Measurements from ENCODE around the gene HIVEP2.

The HIVEP2 gene

DNA sequence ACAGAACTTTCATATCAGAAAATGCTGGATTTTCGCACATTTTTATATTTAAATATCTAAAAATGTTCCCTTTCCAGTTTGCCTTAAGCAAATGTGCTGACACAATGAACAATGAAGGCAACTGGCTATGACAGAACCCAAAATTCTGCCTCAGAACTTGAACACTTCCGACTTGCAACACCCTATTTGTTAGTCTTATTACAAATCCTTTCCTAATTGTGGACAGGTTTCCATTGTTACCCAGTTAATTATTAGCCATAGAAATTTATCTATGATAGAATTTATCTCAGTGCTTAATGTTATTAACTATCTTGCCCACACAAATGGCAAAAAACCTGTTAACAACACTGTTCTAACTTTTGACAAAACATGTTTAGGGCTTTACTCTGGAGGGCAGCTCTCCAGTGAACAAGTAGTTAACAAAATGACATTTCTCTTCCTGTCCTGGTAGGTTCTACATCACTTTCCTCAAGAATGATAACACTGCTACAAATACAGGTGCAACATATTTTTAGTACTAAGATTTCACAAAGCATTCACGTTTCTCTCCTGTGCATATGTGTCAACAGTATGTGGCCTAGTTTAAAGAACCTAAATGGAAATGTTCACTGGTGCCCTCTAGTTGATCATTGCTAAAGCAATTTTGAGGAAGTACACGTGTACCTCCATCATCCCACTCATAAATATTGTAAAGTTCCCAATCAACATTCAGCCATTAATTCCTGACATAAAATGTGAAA lies 58.4 kb downstream of the HIVEP2 start:
- peak; percentile 16 for DNase-seq

DNA sequence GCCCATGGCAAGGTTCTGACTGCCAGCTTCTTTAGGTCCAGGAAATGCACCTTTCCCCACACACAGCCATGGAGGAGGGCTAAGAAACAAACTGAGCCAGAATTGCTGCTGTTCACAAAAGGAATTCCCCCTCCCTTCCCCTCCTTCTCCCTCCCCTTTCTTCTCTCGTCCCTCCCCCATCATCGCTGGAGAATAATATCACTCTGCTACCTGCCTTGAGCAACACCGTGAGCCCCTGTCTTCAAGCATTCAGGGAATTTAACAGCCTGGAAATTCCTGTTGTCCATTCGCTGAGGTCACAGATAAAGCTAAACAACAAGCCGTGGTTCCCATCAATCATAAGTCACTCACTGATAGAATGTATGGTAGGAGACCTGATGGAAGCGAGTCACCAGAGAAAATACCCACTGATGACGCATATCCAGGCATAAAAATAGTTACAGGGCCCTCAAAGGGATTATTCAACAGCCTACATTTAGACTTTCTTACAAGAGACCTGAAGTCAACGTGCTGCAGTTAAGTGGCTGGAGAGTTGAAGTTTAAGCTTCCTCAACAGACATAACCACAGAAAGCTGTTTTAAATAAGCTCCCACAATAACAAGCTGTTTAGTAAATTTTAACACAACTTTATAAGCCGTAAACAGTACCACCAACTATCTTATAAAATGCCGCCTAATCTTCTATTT lies 59.7 kb downstream of the HIVEP2 start:
- peak; percentile 31 for DNase-seq

DNA sequence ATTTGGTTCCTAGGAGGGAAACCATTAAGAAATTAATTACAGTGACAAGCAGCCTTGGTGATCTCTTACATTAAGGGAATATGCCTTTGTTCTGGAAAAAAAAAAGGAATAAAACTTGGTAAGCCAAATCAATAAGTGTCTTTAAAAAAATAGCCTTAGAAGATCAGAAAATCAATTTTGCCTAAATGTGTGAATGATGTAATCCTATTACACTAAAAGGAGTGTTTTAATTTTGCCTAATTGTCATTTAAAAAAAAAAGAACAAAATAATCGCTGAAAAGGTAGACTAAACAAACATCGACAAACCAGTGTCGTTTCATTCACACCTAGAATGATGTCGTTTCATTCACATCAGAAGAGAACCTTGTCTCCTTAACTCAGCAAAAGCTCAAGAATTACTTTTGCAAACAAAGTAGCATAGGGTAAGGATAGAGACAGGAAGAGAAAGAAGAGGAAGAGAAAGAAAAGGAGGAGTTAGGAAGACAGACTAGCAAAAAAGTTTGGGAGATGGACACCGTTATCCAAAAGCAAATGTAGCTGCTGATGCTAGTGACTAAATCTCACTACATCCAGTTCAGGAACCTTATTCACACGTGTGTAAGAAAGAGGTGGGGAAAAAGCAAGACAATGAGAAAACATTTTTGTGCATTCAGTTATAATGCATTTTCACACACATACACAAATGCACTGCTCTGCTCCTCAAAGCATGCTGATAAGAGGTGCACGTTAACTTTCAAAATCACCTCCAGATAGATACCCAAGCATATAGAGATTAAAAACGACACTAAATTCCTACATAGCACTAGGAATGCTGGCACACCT lies 60.6 kb downstream of the HIVEP2 start:
- no peak for DNase-seq

DNA sequence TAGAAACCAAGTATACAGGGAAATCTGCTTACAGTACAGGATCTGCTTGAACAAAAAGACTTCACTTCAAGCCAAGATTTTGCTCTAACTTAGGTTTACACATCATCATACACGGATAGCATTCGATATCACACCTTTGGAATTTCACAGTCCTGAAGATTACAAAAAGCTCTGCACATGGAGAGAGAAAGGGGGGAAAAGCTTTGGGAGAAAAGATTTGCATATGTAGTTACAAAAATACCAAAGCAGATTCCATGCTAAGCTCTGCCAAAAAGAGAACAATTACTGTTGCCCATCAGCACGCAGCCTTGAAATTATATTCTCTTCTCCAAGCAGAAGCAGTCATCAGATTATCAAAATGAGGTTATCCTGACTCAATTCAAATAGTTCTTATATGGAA lies 62.0 kb downstream of the HIVEP2 start:
- no peak for DNase-seq

DNA sequence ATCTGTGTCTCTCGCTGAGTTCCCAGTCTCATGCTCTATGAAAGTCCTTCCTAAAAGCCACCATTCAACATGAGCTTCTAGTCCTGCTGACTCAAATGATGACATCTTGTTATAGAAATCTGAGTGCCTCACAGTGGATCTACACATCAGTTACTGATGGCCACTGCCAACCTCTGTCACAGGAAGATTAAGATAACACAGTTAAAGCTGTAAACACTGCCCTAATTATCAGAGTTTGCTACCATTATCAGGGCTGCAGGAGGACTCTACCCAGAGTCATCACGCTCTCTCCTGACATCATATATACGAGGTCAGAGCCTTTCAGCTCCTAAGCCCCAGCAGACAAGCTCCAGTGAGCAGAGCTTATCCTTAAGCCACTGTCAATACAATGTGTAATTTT lies 63.2 kb downstream of the HIVEP2 start:
- no peak for DNase-seq

DNA sequence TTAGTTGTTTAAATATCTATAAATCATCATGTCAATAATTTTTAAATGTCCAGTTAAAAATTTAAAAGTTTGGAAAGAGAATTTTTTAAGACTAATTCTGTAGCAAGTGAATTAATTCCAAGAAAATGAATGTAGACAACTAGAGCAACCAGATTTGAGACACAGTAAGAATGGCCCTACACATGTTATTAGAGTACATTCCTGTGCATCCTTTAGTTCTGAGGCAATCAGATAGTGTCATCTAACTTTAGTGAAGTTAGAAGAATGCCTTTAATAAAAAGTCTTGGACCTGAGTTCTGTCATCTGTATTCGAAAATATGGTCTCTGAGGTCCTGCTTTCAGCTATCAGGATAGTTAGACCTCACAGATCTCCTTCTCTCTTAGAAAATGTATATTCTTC lies 63.7 kb downstream of the HIVEP2 start:
- no peak for DNase-seq

DNA sequence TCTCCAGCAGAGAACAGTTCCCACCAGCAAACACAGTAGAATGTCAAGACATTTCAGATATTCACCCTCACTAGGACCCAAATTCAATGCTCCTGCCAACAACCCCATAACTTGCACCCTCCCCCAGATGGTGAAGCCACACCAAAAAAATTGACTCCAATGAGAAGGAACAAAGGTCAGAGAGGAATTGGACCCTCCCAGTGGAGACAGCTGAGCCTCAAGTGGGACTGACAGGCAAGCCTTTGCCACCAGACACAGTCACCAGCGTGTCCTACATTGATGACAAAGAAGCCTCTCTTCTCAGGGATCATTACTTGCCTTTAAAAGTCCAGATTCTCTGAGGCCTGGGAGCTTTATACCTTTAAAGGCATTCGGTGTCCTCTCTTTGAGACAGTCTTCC lies 64.8 kb downstream of the HIVEP2 start:
- no peak for DNase-seq

DNA sequence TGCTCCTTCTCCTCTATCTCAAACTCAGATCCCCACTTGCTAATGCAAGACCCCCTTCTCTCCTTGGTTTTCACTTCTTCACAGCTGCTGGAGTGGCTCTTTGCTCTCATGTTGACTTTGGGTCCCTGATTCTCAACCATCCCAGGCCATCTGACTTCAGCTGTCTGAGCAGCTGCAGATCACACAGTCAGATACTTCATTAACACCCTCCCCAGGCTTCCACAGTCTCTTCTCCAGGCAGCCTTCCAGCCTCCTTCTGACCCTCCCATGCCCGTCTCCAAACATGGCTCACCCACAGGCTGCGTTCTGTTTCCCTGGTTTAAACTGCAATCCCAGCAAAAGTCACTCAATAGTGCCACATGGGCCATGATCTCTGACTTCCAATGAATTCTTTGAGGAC lies 65.4 kb downstream of the HIVEP2 start:
- no peak for DNase-seq

DNA sequence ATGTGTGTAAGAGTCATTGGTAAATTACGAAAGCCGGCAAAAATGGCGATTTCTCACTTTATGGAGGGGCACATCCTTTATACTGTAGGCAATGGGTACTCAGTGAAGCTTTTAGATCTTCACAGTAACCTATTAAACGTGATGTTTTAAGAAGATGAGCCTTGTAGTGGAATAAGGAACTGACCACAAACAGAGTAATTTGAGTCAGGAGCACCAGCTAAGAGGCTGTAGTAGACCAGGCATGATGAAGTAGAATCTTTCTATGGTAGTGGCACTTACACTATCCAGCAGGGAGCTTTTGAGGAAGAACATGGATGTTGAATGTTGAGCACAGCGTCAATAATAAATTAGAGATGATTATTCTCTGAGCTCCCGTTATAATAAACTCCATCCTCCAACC lies 65.9 kb downstream of the HIVEP2 start:
- no peak for DNase-seq

DNA sequence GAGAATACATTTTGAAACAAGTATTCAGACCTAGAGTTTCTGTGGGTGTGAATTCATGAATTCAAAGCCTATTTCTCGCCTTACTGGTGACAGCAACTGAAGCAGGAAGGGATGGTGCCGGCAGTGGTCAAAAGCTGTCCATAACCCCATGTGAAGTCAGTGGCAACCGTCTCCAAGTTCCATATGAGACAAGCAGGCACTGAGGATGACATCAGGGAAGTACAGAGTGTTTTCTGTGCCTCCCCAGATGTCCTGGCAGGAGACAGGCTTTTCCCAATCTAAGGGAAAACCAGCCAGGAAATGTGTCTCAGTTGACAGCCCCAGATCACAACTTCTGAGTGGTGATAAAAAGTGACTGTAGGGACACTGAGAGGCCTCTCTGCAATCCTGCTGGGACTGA lies 66.6 kb downstream of the HIVEP2 start:
- DNase-seq = no peak

DNA sequence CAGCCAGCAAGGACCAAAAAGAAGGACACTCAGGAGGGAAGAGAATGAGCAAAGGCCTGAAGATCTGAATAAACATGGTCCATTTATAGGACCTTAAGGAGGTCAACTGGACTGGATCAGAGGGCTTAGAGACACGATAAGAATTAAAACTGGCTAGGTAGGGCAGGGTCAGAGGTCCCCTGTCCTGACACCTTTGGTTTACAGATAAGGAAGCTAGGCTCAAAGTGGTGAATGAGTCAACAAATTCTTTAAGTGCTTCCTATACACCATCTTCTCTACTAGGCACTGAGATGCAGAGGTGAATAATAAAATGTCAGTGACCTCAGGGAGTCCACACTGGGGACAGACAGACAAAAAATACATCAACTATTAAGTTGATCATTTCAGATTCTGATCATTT lies 70.3 kb downstream of the HIVEP2 start:
- no peak for DNase-seq

DNA sequence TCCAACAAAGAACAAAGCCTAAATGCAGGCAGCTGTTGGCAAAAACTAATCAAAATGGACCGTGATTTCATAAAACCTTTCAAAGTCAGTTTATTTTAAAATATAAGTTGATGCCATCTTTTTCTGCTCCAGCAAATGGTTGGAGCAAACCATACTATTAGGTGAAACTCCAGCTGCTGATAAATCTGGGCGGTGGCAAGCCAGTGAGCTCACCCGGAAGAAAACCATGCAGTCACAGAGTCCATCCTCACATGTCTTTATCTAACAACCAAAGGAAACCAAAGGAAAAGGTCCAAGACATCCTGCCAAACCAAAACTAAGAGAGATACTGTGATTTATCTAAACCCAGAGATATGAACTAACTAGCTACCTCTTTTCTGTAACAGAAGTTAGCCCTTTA lies 72.6 kb downstream of the HIVEP2 start:
- no peak for DNase-seq

DNA sequence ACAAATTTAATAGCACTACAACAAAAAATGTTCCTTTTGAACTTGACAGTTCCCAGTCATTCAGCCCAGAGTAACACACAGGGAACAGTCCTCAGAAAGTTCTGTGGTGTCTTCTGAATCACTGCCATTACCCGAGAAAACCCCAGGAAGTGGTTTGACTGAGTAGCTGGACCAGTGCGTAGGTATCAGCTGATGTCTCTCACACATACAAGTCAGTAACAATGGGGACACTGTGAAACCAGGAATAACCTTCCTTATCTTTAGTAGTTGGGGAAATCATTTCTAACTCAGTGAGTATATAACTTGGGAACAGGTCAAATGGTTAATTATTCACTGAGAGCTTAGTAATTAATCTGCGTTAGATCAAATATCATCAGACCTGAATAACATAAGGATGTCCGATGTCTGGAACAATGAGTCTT lies 73.1 kb downstream of the HIVEP2 start:
- no peak for DNase-seq

DNA sequence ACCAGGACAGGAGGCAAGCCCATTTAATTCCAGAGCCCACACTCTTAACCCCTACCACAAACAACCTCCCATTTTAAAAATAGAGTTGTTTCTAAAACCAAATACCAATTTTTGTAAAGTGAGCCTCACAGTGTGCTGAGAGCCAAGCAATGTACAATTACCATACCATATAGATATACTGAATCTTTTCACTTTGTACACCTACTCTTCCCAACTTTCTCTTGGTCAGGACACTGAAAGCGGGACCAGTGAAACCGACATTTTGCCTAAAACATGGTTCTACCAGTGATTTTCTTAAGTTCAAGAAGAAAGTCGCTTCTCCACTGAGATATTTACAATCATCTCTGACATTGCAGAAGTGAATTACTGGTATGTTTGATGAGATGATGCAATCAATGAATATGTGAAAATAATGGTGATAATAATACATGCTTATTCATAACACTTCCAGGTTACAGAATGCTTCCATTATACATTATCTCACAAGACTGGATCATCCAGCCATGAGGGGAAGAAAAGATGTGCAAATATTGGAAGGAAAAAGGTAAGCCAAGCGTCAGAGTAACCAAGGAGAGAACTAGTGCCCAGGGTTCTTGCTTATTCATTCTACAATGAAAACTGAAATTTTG lies 74.1 kb downstream of the HIVEP2 start:
- no peak for DNase-seq

DNA sequence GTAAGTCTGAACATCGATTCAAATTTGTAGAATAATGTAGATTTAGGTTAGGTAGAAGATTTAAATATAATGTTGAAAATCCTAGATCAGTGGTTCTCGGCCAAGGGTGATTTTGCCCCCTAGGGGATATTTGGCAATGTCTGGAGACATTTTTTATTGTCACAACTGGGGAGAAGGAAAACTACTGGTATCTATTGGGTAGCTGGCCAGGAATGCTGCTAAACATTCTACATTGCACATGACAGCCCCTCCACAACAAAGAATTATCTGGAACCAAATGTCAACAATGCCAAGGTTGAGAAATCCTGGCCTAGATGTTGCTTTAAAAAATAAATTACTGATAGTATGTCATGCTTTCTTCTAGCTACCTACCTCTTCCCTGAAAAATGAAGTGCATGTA lies 76.1 kb downstream of the HIVEP2 start:
- no peak for DNase-seq

DNA sequence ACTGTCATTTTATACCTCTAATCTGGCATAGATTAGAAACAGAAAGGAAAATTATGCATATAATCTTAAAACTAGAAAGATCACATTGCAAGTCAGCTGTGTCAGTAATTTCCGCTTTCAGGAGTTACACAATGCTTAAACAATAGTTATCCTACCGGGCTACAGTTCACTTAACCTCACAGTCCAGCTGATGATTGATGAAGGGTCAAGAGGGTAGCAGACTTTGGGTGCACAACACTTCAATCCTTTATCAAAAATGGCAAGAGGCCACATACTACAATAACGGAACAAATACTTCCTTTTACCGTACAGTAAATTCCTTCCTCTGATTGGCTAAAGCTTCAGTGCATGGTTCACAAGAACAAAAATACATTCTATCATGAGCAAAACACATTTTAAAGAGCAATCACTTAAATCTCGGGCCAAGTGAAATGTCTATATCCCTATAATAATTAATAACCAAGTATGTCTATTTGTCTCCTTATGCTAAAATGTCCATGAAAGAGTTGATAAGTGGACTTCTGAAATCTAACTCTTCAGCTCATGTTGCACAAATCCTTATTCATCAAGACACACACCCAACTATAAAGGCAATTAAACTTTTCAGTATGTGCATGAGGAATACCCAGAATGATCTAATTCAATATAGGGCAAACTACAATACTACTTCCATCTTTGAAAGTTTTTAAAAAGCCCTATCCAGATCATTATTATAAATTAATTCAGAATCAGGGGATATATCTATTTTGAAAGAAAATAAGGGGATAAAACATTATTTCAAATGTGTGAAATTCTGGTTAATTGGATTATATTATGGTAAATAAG lies 76.8 kb downstream of the HIVEP2 start:
- no peak for DNase-seq

DNA sequence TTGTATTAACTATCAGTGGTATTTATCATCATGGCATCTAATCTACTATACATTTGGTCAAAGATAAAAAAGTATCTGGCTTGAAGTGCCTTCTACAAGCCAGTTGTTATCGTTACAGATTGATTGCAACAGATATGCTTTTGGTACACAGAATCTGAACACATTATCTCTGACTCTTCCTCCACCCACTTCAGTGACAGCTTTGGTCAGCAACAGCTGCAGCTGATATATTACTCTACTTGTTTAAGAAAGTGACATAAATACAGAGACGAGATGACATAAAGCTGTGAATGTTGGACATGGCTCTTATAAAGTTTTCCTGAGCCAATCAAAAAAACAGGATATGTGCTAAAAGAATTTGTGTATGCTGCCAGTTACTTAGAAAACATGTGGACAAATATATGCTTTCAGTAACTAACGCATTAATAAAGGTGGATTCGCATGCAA lies 77.6 kb downstream of the HIVEP2 start:
- DNase-seq = no peak

DNA sequence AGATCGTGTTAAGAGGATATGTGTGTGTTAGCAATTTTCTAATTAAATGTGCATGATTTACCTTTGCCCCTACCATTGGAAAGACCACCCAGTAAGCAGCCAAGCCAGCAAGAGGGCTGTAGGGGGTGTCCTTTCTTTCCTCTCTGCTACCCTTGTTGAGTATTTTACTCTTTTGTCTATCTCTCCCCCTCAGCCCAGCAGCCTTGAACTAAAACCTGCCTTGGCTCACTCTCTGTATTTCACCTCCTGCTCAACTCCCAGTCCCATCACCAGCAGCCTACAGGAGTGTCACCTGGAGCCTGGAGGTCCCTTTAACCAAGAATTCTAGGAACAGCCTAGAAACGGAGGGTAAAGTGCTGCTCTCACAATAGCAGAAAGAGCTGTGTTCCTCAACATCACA lies 81.0 kb downstream of the HIVEP2 start:
- DNase-seq = no peak

DNA sequence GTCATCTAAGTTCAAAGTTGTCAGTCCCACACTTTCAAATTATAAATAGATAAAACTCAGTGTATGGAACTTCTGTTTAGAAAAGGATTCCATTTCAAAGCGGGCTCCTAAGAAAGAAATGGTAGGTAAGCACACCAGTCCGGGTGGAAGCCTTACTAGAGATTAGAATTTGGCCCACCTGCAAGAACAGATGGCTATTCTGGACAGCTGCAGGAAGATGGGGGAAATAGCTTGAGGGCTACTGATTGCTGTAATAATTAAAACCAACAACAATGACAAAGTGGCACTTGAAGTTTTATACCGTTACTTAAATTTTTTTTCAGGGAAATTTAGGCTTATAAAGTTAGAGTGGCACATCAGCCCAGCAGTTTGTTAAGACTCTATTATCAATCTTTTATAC lies 83.3 kb downstream of the HIVEP2 start:
- DNase-seq = no peak

DNA sequence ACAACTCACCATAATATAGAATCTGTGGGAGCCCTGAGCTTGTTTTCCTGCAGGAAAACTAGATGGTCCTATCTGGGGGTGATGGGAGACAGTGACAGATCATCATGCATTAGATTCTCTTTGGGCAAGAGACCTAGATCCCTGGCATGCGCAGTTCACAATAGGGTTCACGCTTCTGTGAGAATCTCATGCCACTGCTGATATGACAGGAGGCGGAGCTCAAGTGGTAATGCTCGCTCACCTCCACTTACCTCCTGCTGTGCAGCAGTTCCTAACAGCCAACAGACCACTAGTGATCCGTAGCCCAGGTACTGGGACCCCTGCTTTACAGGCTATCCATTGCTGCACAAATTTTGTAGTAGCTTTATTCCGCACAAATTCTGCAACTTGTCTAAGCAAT lies 84.5 kb downstream of the HIVEP2 start:
- no peak for DNase-seq

DNA sequence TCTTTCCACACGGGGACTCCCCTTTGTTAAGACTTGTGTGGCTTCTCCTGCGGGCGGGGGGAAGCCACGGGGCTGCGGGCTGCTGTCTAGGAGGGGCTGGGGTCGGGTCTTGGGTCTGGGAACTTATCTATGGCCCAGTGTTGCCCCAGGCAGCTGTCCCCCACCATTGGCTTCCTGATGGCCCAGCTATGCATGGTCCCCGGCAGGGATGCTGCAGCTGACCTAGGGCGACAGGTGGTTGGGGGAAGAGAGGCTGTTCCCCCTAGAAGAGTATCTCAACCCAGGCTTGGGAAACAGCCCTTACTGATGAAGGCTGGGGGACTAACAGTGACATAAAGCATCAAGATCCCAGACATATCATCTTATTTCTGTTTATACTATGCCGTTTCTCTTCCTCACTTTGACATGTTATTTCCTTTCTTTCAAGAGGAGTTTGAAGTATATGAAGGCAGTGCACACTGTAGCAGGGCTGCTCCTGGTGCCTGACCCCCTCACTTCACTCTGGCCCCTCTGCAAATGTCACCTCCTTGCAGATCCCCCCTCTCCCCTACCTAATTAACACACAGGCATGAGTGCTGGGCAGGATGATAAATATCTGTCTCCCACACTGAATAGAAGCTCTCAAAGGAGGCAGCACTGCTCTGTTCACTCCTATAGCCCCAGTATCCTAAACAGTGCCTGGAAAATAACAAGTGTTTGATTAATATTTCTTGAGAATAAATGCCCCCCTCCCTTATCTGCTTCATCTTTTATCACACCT lies 87.0 kb downstream of the HIVEP2 start:
- DNase-seq = no peak

Data from KG1 (cell line).